GM19395 (cell line): ENCODE data around the gene PRCD.

Experiments used
- ATAC-seq: cut with Tn5 transposase; IDR thresholded peaks from one replicate; pipeline ENCODE4 v1.9.1; 2021; ENCODE audit warnings: mild to moderate bottlenecking, moderate library complexity; ENCODE audit not compliant: unreplicated experiment

PRCD gene

DNA sequence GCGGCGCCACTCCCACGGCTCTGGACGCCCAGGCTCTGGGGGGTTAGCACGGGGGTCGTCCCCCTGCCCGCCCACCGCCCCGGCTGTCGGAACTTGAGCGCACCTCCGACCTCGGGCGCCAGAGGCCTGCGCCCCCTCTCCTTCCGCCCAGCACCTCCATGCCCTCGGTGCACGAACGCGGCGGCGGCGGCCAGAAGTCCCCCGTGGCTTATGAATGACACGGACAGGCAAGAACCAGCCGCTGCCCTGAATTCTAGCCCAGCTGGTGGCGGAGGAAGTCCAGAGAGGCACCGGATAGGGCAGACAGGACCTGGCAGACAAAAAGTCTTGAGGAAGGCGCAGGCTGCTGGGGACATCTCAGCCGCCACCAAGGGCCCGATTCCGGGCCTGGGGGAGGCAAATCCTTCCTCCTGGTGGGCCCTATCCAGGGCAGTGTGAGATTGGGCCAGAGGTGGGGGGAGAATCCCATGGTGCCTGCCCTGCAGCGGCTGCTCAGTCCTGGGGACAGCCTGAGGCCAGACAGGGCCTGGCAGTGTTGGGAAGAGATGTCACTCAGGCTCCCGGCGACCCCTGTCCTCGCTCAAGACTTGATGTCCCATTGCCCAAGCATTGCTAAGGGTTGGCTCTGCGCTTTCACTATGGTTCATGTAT lies 1.4 kb upstream of the PRCD start:
- no peak for ATAC-seq

DNA sequence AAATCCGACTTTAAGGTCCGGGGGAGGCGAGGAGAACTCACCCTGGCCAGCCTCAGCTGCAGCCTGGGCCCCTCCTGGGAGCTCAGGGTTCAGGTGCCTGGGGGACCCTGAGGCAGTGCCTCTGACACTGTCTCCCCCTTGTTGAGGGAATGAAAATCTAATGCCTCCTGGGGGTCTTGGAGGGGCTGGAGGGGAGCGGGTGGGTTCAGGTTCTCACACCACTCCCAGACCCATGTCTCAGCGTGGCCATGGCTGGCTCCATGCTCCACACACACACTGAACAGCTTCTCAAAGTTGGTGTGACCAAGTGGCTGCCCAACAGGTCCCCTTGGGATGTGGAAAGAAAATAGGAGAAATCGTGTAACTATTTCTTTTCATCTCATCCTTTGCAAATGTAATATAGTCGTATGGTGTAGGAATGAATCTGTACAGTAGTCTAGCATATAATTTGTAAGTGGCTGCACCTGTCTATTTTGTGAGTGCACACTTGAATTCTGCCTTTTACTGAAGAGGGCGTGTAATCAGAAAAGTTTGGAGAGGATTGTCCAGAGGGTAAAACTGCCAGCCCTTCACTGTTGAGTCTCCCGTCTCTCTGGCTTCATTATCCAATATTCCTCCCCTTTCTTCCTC lies 788 bp upstream of the PRCD start:
- ATAC-seq, result no peak

DNA sequence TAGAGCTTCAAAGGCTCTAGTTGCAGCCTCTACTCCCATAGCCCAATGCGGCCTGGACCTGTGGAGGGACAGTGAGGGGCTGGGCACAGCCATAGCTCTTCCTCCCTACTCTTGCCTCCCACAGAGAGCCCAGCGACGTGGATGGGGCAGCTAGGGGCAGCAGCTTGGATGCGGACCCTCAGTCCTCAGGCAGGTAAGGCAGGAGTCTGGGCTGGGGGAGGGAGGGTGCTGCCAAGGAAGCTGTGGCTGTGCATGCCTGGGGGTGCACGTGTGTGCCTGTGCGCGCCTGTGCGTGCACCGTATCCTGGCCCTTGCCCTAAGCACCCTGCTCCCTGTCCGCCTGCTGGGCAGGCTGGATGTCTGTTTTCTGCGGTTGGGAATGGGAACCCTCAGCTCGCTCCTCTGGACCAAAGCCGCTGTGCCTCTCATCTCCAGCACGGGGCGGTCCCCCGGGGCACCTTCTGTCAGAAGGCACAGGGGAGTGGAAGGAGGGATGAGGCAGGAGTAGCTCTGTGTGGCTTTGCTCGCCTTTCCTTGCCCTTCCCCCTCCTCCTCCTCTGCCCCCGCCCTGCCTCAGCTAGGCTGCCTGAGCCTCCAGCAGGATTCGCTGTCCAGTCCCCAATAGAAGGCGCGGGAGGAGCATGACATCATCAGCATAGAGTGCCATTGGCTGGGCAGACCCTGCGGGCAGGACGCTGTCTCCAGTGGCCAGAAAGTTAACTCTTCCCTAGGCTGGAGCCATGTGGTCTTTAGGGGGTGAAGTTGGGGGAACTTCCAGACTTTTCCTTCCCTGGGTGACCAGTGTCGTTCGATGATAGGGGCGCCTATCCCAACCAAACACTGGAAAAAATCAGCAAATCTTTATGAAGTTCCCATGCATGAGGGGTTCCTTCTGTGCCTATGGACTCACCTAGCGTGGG lies 797 bp downstream of the PRCD start:
- ATAC-seq, result no peak

DNA sequence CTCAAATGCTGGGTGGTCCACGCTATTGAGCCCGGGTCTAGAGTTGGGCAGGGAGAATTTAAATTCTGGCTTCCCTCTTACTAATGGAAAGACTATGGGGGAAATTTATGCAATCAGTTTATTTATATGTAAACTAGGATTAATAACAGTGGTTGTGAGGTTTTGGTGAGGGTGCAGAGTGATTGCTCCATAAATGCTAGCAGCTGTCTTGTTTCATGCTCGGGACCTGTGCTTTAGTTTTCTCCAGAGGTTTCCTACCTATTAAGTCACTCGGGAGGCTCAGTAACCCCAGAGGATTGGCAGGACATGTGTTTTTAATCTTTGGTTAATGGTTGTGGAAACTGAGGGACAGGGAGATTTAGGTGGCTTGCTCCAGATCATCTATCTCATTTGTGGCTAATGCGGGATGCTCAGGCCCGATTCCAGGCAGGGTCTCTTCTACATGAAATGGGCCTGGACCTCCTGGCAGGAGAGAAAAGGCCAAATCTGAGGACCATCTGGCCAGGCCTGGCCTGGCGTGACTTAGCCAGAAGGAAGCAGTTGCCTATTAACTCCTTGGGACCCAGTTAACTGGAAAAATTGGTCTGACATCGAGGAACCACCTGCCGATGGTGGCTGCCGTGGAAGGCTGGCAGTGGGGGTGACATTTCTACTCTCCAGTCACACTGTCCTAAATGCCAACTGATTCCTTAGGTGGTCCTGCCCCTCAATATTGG lies 2.1 kb downstream of the PRCD start:
- ATAC-seq, result no peak

DNA sequence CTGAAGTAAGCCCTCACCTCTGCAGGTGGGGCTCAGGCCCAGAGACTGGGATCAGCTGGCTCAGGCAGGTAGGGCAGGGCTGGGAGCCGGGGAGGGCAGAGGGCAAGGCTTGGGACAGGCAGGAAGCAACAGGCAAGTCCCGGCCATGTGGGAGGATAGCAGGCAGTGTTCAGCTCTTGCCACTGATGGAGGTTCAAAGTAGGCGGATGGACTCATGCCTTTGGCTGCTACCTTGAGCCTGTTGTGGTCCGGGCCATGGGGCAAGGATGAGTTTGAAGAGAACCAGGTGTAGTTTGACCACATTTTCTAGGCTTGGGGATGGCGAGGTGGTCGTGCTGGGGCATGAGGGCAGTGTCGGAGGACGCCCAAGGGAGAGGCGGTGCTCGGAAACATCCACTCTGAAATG lies 2.7 kb downstream of the PRCD start:
- ATAC-seq, result no peak

DNA sequence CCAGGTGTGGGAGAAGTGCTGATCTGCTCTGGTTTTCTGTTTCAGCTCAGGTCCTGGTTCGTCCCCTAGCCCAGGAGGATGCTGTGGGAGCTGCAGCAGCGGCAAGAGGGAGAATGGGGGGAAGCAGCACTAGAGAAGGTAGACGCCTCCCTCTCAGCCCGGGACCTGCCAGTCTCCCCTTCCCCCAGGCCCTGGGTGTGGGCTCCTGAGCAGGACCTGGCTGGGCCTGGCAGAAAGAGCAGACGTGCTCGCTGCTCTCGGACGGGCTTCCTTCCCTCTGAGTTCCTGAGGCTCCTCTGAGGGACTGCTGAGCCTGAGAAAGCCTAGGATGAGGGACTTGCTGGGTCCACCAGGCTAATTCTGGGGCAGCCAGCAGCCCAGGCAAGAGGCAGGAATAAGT lies 3.1 kb downstream of the PRCD start:
- no peak for ATAC-seq

DNA sequence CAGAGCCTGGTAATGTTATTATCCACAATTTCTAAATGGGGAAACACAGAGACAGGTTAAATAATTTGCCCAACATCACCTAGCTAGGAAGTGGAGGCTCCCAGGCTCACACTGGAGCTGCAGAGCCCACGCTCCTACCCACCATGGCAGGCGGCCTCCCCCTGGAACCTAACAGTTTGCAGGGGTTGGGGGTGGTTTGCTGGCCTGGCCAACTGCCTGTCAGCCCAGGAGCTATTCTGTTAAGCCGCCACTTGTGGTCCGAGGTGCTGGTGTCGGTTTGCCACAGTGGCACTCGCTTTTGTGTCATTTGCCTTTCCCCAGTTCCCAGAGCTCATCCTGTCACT lies 3.6 kb downstream of the PRCD start:
- no peak for ATAC-seq

DNA sequence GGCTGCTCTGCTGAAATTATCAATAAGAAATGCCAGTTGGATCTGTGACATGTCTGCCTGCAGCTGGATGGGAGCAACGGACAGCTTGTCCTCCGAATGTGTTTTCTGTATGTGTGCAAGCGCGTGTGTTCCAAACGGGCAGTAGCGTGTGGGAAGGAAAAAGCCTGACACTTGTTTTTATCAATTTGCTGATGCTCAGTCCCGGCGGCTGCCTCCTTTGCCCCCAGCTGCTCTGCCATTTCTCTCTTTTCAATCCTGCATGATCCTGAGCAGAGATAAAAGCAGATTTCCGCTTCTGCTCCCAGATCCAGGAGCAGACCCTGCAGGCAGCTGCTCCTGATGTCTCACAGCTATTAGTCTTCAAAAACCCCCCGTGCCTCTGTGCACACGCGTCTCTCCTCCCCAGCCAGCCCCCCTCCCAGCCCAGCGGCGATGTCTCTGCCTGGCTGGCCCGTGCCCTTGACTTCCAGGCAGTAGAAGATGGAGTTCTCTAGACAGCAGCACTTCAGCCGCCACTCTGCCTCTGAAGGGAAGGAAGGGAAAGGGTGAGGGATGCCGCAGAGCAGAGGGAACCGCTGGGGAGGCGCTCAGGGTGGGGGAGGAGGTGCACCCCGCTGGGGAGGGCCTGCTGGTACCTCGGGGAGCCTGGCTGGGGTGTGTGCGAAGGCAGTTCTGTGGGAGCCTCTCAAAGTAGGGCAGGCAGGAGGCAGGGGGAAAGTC lies 4.1 kb downstream of the PRCD start:
- ATAC-seq, result no peak

DNA sequence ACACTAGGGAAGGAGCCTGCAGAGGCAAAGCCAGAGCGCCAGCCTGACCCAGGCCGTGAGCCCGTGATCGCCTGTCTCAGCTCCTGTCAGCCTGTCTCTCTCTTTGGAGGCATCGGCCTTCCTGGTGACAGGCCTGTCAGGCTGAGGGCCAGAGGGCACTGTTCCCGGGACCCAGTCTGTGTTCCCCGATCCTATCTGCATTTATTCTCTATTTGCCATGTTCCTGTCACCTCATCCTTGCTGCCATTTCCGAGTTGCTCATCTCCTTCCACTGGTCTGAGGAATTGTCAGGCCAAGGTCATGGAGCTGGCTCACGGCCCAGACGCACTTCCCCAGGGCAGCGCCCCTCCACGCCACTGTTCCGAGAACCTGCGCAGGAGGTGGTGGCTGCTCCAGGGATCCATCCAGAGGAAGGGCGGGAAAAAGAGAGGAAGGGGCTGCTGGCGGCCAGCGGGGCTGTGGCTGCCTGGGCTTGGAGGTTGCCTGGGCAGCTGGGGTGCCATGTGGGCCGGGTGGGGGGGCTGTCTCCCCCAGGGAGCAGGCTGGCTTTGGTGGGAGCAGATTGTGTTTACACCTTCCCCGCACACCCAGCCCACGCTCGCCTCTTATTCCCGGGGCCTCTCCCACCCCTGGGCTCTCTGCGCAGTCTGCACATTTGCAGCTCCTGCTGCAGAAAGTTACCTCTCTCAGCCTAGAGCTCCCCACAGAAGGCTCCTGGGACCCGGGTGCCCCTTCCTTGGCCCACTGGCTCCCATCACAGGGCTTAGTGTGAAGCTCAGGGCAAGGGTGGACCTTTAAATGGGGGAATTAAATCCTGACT lies 4.9 kb downstream of the PRCD start:
- ATAC-seq, result no peak

DNA sequence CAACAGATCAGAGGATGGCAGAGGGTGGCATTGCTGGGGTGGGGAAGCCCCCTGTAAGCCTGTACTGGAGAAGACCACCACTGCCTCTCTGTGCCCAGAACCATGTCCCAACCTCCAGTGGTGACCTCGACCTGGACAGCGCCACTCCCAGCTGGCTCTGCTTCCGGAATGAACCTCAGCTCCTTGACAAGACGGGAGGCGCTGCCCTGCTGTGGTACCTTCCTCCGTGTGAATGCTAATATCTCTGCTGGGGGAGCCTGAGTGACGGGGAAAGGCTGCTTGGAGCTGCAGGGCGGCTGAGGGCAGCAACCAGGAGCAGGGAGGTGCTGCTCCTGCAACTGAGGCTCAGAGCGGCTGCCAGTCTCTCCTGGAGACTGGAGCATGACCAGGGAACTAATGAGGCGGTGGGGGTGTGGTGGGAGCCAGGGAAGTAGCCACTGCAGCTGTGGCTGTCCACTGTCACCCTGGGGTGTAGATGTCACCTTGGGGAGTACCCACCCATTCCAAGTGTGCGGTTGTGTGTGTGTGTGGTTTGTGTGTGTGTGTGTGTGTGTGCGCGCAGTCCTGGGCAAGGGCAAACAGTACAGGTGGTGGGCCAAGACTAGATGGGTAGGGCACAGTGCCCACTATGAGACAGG lies 6.2 kb downstream of the PRCD start:
- no peak for ATAC-seq

DNA sequence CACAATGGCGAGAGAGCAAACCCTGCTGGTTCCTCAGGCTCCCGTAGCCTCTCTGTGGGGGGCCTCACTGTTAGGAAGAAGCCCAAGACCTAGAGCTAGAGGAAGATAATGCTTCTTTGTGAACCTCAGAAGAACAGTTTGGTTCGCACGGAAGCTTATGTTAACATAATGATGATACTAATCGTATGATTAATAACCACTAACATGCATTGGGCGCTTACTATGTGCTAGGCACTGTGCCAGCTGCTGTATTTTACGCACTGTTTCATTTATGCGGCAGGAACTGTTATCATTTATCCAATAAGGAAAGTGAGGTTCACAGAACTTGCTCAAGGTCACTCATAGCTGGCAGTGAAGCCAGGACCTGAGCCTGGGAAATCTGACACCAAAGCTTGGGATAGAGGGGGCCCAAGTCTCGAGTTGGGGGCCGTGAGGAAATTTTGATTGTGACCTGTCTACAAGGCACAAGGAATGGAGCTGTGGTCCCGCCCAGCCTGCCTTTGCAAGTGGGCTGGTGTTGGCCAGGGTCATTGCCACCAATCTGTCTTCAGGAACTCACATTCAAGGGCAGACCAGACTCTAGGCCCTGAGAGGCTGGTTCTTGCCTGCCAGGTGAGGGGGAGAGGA lies 6.8 kb downstream of the PRCD start:
- no peak for ATAC-seq

DNA sequence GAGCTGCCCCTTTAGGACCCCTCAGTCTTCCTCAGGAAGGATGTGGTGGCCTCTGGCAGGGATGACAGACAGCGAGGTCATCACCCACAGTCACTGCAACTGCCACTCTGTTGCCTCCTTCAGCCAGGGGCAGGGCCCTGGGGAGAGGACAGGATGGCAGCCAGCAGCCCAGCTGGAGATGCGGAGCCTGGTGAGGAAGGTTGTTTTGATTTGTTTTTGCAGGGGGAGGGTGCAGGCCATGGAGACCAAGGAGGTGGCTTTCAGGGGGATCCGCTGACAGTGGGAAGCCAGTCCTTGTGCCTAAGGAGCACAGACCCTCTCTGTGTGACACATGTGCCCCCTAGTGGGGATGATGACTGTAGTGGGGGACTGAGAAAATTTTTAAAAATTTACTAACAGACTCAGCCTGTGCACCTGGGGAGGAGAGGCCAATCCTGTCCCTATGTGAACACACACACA lies 7.4 kb downstream of the PRCD start:
- no peak for ATAC-seq

DNA sequence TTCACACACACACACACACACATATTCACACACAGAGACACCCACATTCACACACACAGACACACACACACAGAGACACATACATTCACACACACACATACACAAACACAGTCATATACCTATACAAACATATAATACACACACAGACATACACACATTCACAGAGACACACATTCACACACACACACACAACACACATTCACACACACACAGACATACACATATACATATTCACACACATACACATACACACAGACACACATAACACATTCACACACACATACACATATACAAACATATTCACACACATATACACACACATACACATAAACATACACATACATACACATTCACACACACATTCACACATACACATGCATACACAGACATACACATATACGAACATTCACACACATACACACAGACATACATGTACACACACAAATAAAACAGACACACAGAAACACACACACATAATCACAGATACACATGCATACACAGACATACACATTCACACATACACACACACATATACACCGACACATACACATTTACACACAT lies 7.9 kb downstream of the PRCD start:
- no peak for ATAC-seq

DNA sequence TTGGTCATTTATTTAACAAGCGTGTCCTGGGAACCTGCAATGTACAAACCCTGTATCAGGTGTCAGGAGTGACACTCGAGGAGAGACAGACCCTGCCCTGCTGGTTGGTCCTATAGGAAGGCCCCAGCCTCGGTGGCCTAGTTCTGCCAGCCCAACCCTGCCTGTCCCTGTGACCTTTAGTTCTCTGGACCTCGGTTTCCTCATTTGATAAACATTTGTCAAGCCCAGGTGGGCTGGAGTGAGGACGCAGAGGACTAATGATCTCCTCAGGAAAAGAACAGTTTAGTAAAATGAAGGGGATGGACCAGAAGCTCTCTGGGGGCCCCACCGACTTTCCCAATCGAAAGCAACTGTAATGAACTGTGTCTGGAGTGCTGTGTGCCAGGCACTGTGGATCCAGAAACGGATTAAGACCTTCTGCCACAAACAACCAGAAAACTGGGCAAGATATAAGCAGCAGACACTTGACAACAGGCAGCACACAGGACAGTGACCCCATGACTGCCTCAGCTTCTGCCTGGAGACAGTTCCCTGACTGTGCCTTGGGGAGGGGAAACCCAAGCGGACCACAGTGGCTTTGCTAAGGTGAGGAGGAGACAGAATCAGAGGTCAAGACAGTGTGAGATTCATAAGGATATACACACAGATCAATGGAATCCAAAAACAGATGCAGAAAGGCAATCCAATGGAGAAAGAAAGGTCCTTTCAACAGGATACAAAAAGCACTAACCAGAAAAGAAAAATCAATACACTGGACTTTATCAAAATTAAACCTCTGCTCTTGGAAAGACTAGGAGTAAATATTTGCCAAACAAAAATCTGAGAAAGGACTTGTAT lies 8.8 kb downstream of the PRCD start:
- no peak for ATAC-seq

DNA sequence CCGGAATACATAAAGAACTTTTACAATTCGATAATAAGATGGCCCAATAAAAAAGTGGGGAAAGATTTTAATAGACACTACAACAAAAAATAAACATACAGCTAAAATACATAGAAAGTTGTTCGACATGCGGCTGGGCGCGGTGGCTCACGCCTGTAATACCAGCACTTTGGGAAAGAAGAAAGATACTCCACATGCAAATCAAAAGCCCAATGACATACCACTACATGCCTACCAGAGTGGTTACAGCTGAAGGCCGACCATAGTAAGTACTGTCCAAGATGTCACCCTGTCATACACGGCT lies 9.3 kb downstream of the PRCD start:
- no peak for ATAC-seq

DNA sequence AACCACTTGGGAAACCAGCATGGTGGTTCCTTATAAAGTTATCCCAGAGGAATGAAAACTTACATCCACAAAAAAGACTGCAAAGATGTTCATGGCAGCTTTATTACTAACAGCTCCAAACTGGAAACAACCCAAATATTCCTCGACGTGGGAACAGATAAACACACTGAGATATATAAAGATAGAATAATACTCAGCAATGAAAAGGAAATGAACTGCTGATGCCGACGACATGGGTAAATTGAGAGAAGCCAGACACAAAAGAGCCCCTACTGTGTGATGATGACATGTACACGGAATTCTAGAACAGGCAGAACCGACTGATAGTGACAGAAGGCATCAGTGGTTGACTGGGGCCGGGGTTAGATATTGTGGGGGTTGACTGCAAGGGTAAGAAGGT lies 9.7 kb downstream of the PRCD start:
- ATAC-seq, result no peak

DNA sequence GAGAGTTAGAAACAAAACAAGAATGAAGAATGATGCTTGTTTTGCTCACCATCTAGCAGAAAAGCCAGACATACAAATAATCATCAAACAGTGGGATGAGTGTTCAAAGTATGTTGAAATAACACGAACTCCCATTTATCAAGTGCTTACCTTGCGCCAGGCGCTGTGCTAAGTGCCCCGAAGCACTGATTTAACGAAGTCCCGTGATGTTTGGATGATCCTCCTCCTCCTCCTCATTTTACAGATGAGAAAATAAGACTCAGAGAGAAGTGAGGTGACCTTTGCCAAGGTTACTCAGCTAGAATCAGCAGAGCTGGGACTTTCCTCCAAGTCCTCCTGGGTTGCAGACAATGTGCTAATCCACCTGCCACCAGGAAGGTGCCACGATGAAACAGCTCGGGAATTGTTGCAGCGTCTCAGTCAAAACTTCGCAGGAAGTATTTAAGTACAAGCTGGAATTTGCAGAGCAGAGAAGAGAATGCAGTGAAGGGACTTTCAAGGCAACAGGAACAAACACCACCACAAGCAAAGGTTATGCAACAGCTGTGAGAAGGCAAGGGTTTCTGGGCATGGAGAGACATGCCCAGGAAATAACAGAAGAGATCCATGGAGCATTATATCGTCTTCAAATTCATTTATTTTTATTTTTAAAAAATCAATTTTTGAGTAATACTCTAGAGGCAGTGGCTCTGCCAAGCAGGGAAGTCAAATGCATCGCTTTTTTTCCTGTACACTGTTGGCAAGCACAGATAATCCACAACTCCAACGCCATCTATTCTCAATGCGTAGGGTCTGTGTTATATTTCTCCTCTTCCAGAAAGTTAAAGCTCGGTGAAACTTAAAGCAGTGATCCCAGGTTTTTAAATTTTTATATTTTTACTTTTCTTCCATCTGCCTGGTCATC lies 11.1 kb downstream of the PRCD start:
- no peak for ATAC-seq
